T-helper 17 cell (primary cell): ENCODE results near the gene ZP2. TPM values are rescaled to one million over a fixed set of nuclear protein-coding genes. Genes with fewer than 3 reads are reported as not detected.
"Not testable (repeated sequence)": the region's sequence is repeated elsewhere in the genome, so short reads cannot be mapped to it uniquely, and the experiment has no call there.

Experiments used
- ATAC-seq: fragments of 150-1000 bp; cut with Tn5 transposase; 2 replicates; pipeline ENCODE4 v1.10.0; 2021; ENCODE audit warnings: mild to moderate bottlenecking, moderate library complexity
- DNase-seq, 3 donors: peaks; one replicate each; pipeline versions ENCODE4 v3.0.0 to v3.0.0-alpha.2; 2020 to 2021
- H3K9me3 ChIP-seq: one replicate; pipeline ENCODE4 v1.7.0; 2013; ENCODE audit warnings: low read length, mild to moderate bottlenecking; ENCODE audit not compliant: control insufficient read depth, poor library complexity, severe bottlenecking
- H3K27ac Mint-ChIP-seq: one replicate; pipeline ENCODE4 v1.8.0; 2022; ENCODE audit warnings: mild to moderate bottlenecking, moderate library complexity, mixed read lengths
- H3K27me3 Mint-ChIP-seq: one replicate; pipeline ENCODE4 v1.8.0; 2022; ENCODE audit warnings: mixed read lengths
- H3K36me3 Mint-ChIP-seq: one replicate; pipeline ENCODE4 v1.8.0; 2022; ENCODE audit warnings: low read depth, mixed read lengths
- H3K4me1 Mint-ChIP-seq: one replicate; pipeline ENCODE4 v1.8.0; 2022; ENCODE audit warnings: mild to moderate bottlenecking, mixed read lengths
- H3K4me3 Mint-ChIP-seq: one replicate; pipeline ENCODE4 v1.8.0; 2022; ENCODE audit warnings: mild to moderate bottlenecking, moderate library complexity, mixed read lengths
- total RNA-seq, 4 donors: library from RNA in 2 of 4; stranded (reverse) in 2 of 4; gene quantifications; one replicate each; pipeline ENCODE4 v1.2.3 and lab custom pipeline; 2022 to 2026

Gene ZP2
- total RNA-seq, 2 donors from 2014 or later = not detected

- Mint-ChIP-seq H3K27ac (no peak overlapping the region), H3K36me3 (peaks cover 2% of the 10 kb centered on the region), H3K4me1 (peaks cover 3% of the 10 kb centered on the region), H3K27me3 (no peaks in the 10 kb centered on the region), H3K4me3 (no peak overlapping the region)
- no peak for DNase-seq
- no peaks in the 10 kb centered on the region for H3K9me3 ChIP-seq
- ATAC-seq = no peak
Measured at GRCh38 chr16:21183995-21184394, 27.4 kb downstream of the ZP2 start.

GRCh38 chr16:21179983-21180365 lies 31.4 kb downstream of the ZP2 start:
- no peaks in the 10 kb centered on the region for H3K27me3 Mint-ChIP-seq
- ATAC-seq = no peak
- peaks cover 4% of the 10 kb centered on the region for H3K36me3 Mint-ChIP-seq
- DNase-seq = no peak
- H3K9me3 ChIP-seq = no peaks in the 10 kb centered on the region
- H3K27ac Mint-ChIP-seq = no peak overlapping the region
- no peak overlapping the region for H3K4me3 Mint-ChIP-seq
- H3K4me1 Mint-ChIP-seq = no peaks in the 10 kb centered on the region

DNA sequence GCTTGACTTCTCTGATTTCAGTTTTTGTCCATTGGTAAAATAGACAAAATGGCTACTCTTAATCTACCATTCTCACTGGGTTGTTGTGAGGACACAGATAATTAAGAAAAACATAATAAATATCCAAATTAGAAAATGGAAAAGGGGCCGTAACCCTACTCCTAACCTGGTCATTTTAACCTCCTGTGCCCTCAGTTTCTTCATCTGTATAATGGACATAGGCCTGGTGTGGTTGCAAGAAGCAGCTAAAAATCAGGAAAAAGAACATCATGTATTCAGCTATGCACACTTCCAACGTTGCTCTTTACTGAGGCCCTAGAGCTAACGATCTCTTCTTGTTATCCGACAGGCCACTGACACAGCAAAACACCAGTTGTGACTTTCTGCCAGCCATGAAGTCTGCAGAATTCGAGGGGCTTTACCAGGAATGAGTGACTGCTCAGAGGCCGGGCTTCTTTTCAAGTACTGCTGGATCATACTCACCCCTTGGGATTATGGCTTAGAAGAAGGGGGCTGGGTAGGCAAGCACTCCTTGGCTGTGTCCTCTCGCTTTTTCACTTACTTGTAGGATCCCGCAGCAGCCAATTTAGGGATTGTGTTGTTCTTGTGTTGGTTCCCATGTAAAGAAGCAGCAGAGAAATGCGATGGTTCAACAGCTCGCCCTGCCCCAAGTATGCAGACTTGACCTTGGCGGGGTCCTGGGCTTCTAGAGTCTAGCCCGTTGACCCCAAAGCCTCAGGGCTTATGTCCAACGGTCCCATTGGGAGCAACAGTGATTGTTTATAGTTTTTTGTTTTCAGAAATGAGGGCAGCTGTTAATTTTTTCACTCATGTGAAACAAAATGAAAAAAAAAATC lies 32.0 kb downstream of the ZP2 start:
- no peaks in the 10 kb centered on the region for H3K9me3 ChIP-seq
- H3K27ac Mint-ChIP-seq = no peak overlapping the region
- DNase-seq (no peak), ATAC-seq (no peak)
- H3K36me3 Mint-ChIP-seq = peaks cover 5% of the 10 kb centered on the region
- H3K27me3 Mint-ChIP-seq = no peaks in the 10 kb centered on the region
- no peaks in the 10 kb centered on the region for H3K4me1 Mint-ChIP-seq
- no peak overlapping the region for H3K4me3 Mint-ChIP-seq

DNA sequence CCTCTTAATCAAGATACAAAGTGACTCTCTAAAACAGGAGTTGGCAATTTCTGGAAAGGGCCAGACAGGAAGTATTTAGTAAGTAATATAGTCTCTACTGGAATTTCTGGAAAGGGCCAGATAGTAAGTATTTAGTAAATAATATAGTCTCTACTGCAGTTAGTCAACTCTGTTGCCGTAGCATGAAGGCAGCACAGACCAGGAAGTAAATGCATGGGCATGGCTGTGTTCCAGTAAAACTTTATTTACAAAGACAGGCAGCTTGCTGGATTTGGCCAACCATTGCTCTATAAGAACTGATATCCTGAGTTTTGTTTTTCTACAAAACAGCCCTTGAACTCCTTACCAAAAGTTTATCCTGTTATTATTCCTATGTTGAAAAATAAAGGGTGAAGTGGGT lies 36.0 kb downstream of the ZP2 start:
- no peaks in the 10 kb centered on the region for H3K27me3 Mint-ChIP-seq
- no peaks in the 10 kb centered on the region for H3K4me1 Mint-ChIP-seq
- H3K4me3 Mint-ChIP-seq = no peak overlapping the region
- ATAC-seq (no peak), DNase-seq (no peak)
- H3K9me3 ChIP-seq = no peaks in the 10 kb centered on the region
- H3K27ac Mint-ChIP-seq = no peak overlapping the region
- H3K36me3 Mint-ChIP-seq = peaks cover 11% of the 10 kb centered on the region

GRCh38 chr16:21172650-21173049 lies 38.7 kb downstream of the ZP2 start:
- no peaks in the 10 kb centered on the region for H3K9me3 ChIP-seq
- DNase-seq (no peak), ATAC-seq (no peak)
- no peaks in the 10 kb centered on the region for H3K27me3 Mint-ChIP-seq
- H3K36me3 Mint-ChIP-seq = peaks cover 9% of the 10 kb centered on the region
- H3K4me3 Mint-ChIP-seq = no peak overlapping the region
- H3K27ac Mint-ChIP-seq = no peak overlapping the region
- no peaks in the 10 kb centered on the region for H3K4me1 Mint-ChIP-seq

DNA sequence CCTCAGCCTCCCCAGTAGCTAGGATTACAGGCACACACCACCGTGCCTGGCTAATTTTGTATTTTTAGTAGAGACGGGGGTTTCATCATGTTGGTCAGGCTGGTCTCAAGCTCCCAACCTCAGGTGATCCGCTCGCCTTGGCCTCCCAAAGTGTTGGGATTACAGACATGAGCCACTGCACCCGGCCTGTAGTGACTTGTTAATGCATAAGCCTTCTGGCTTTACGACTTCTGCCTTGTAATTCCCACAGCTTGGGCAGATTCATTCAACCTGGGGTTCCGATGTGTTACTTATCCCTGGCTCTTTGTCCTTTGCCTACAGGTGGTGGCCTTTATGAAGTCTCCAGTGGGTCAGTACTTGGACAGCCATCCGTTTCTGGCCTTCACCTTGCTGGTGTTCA lies 41.3 kb downstream of the ZP2 start:
- not testable (repeated sequence) for ATAC-seq, H3K27ac Mint-ChIP-seq, H3K4me1 Mint-ChIP-seq, DNase-seq, H3K4me3 Mint-ChIP-seq, H3K9me3 ChIP-seq, H3K27me3 Mint-ChIP-seq
- H3K36me3 Mint-ChIP-seq = peaks cover 16% of the 10 kb centered on the region

DNA sequence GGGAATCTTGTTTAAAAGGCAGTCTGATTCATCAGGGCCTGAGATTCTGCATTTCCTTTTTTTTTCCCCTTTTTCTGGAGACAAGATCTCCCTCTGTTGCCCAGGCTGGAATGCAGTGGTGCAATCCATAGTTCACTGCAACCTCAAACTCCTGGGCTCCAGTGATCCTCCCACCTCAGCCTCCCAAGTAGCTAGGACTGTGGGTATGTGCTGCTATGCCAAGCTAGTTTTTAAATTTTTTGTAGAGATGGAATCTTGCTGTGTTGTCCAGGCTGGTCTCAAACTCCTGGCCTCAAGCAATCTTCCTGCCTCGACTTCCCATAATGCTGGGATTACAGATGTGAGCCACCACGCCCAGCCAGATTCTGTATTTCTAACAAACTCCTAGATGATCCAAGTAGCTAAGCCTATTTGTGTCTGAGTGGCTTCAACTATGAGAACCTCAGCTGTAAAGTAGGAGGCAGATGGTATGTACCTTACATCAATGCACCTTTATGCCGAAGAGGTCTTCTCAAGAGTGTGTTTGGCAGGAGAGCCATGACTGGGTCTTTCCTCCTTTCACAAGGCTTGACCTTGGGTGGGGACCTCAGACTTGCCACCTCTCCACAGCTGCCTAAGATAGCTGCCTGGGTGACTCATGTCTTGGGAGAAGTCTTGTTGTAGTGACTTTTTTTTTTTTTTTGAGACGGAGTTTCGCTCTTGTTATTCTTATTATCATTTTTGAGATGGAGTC lies 42.0 kb downstream of the ZP2 start:
- peaks cover 15% of the 10 kb centered on the region for H3K36me3 Mint-ChIP-seq

DNA sequence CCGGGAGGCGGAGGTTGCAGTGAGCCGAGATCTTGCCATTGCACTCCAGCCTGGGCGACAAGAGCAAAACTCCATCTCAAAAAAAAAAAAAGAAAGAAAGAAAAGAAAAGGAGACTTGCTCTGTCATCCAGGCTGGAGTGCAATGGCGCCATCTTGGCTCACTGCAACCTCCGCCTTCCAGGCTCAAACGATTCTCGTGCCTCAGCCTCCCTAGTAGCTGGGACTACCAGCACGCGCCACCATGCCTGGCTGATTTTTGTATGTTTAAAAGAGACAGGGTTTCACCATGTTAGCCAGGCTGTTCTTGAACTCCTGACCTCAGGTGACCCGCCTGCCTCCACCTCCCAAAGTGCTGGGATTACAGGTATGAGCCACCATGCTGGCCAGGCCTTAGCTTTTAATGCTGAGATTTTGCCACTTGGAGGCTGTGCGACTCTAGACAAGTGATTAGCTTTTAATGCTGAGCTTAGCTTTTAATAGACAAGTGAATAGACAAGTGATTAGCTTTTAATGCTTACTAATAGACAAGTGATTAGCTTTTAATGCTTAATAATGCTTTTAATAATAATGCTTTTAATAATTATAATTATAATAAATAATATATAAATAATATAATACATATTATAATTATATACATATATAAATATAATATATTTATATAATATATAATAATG lies 43.3 kb downstream of the ZP2 start:
- DNase-seq (no peak), ATAC-seq (no peak)
- Mint-ChIP-seq H3K4me3 (no peak overlapping the region), H3K27ac (no peak overlapping the region), H3K36me3 (peaks cover 14% of the 10 kb centered on the region), H3K4me1 (no peaks in the 10 kb centered on the region), H3K27me3 (no peaks in the 10 kb centered on the region)
- no peaks in the 10 kb centered on the region for H3K9me3 ChIP-seq

More for the DNA sequence above, 42.0 kb downstream of the ZP2 start:
- ATAC-seq (no peak), DNase-seq (no peak)
- Mint-ChIP-seq H3K27ac (no peak overlapping the region), H3K27me3 (no peaks in the 10 kb centered on the region), H3K4me1 (no peaks in the 10 kb centered on the region), H3K4me3 (no peak overlapping the region)
- H3K9me3 ChIP-seq = no peaks in the 10 kb centered on the region

GRCh38 chr16:21167360-21167759 lies 44.0 kb downstream of the ZP2 start:
- no peak for ATAC-seq
- no peaks in the 10 kb centered on the region for H3K9me3 ChIP-seq
- Mint-ChIP-seq H3K27ac (no peak overlapping the region), H3K4me1 (peaks cover 3% of the 10 kb centered on the region), H3K36me3 (peaks cover 11% of the 10 kb centered on the region), H3K4me3 (no peak overlapping the region), H3K27me3 (no peaks in the 10 kb centered on the region)
- no peak for DNase-seq

- H3K27me3 Mint-ChIP-seq = no peaks in the 10 kb centered on the region
- no peak overlapping the region for H3K27ac Mint-ChIP-seq
- DNase-seq = no peak
- ATAC-seq = no peak
- H3K4me1 Mint-ChIP-seq = peaks cover 5% of the 10 kb centered on the region
- no peak overlapping the region for H3K4me3 Mint-ChIP-seq
- no peaks in the 10 kb centered on the region for H3K9me3 ChIP-seq
- H3K36me3 Mint-ChIP-seq = peaks cover 11% of the 10 kb centered on the region
Measured at GRCh38 chr16:21166561-21166961, 44.8 kb downstream of the ZP2 start.

DNA sequence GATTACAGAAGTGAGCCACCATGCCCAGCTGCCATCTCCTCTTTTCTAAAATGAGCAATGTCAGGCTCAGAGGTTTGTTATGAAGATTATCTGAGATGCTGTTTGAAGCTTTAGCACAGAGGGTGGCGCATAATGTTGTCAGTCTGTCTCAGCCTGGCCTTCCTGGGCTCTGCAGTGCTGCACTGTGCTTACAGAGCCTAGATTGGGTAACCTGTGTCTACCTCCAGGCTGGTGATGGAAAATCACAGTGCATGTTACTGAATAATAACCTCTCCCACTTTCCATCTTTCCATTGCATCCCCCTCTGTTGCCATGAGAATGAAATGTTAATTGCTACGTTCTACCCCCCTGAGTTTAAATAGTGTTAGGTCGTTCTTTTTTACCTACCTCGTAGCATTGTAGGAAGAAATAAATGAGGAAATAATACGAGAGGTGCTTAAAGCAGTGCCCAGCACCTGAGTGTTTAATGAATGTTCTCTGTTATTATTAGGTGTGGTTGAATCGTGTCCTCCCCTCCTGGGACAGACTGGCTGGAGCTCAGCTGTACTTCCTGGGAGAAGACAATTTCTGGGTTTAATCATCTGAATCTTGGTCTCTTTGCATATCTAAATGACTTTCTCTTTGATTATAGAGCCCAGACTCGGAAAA lies 46.7 kb downstream of the ZP2 start:
- no peaks in the 10 kb centered on the region for H3K9me3 ChIP-seq
- no peaks in the 10 kb centered on the region for H3K27me3 Mint-ChIP-seq
- ATAC-seq (no peak), DNase-seq (no peak)
- H3K4me1 Mint-ChIP-seq = peaks cover 11% of the 10 kb centered on the region
- peaks cover 7% of the 10 kb centered on the region for H3K36me3 Mint-ChIP-seq
- H3K4me3 Mint-ChIP-seq = no peak overlapping the region
- H3K27ac Mint-ChIP-seq = no peak overlapping the region

- peaks cover 7% of the 10 kb centered on the region for H3K36me3 Mint-ChIP-seq
- peaks cover 18% of the 10 kb centered on the region for H3K4me1 Mint-ChIP-seq
- DNase-seq (no peak), ATAC-seq (no peak)
- no peaks in the 10 kb centered on the region for H3K27me3 Mint-ChIP-seq
- H3K9me3 ChIP-seq = no peaks in the 10 kb centered on the region
- H3K27ac Mint-ChIP-seq = no peak overlapping the region
- H3K4me3 Mint-ChIP-seq = no peak overlapping the region
Measured at GRCh38 chr16:21163576-21163975, 47.8 kb downstream of the ZP2 start.

DNA sequence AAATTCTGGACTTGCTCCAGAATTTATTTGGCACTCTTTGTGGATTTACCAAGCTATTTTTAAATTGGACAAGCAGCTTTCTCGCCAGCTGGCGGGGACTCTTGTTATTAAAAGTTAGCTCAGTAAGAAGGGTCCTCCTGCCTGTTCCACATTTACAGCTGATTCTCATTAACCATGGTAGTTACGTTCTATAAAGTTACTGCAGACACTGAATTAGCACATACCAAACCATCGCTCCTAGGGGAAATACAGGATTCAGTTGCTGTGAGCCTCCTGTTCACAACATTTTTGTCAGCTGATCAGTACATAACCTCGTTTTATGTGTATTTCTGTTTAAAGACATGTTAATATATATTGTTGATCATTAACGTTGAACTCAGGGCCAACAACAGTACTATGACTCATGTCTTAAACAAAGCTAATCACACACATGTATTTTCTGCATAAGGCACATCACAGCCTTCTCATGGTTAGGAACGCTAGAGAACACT lies 48.7 kb downstream of the ZP2 start:
- no peak for ATAC-seq
- no peak for DNase-seq
- Mint-ChIP-seq H3K27ac (no peak overlapping the region), H3K4me3 (no peak overlapping the region), H3K27me3 (no peaks in the 10 kb centered on the region), H3K36me3 (peaks cover 7% of the 10 kb centered on the region), H3K4me1 (peaks cover 18% of the 10 kb centered on the region)
- no peaks in the 10 kb centered on the region for H3K9me3 ChIP-seq
